Measurements from ENCODE around the gene UCMA.

DNA sequence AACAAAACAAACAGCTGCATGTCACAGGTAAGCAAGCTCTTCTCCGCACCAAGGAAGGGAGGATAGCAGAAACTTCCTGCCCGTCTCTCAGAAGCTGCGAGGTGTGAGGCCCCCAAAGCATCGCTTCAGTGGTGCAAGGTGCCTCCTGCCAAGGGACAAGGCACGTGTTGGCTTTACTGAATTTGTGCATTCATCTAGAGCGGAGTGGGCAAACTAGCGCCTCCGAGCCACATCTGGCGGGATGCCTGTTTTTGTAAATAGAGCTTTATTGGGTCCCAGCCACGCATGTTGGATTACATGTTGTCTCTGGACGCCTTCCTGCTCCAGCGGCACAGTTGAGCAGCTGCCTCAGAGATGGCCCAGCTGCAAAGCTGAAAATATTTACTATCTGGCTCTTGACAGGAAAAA lies 38.0 kb upstream of the UCMA start:
- TF ChIP-seq, protein P1, sequence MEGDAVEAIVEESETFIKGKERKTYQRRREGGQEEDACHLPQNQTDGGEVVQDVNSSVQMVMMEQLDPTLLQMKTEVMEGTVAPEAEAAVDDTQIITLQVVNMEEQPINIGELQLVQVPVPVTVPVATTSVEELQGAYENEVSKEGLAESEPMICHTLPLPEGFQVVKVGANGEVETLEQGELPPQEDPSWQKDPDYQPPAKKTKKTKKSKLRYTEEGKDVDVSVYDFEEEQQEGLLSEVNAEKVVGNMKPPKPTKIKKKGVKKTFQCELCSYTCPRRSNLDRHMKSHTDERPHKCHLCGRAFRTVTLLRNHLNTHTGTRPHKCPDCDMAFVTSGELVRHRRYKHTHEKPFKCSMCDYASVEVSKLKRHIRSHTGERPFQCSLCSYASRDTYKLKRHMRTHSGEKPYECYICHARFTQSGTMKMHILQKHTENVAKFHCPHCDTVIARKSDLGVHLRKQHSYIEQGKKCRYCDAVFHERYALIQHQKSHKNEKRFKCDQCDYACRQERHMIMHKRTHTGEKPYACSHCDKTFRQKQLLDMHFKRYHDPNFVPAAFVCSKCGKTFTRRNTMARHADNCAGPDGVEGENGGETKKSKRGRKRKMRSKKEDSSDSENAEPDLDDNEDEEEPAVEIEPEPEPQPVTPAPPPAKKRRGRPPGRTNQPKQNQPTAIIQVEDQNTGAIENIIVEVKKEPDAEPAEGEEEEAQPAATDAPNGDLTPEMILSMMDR (IDR thresholded peaks at IDR 0.05), result no peak
- TF ChIP-seq JUN (CRISPR knock-in tag; IDR thresholded peaks at IDR 0.05) (no peak), NR1H2 (CRISPR knock-in tag; IDR thresholded peaks at IDR 0.05) (no peak), ATF6 (CRISPR knock-in tag; IDR thresholded peaks at IDR 0.05) (no peak), KAT7 (CRISPR knock-in tag; IDR thresholded peaks at IDR 0.05; ENCODE audit: borderline replicate concordance) (no peak), SMAD3 (CRISPR knock-in tag; IDR thresholded peaks at IDR 0.05; ENCODE audit: borderline replicate concordance) (no peak)
- TF ChIP-seq, protein P2, sequence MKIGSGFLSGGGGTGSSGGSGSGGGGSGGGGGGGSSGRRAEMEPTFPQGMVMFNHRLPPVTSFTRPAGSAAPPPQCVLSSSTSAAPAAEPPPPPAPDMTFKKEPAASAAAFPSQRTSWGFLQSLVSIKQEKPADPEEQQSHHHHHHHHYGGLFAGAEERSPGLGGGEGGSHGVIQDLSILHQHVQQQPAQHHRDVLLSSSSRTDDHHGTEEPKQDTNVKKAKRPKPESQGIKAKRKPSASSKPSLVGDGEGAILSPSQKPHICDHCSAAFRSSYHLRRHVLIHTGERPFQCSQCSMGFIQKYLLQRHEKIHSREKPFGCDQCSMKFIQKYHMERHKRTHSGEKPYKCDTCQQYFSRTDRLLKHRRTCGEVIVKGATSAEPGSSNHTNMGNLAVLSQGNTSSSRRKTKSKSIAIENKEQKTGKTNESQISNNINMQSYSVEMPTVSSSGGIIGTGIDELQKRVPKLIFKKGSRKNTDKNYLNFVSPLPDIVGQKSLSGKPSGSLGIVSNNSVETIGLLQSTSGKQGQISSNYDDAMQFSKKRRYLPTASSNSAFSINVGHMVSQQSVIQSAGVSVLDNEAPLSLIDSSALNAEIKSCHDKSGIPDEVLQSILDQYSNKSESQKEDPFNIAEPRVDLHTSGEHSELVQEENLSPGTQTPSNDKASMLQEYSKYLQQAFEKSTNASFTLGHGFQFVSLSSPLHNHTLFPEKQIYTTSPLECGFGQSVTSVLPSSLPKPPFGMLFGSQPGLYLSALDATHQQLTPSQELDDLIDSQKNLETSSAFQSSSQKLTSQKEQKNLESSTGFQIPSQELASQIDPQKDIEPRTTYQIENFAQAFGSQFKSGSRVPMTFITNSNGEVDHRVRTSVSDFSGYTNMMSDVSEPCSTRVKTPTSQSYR (CRISPR knock-in tag; IDR thresholded peaks at IDR 0.05), result no peak
- TF ChIP-seq, protein P3, sequence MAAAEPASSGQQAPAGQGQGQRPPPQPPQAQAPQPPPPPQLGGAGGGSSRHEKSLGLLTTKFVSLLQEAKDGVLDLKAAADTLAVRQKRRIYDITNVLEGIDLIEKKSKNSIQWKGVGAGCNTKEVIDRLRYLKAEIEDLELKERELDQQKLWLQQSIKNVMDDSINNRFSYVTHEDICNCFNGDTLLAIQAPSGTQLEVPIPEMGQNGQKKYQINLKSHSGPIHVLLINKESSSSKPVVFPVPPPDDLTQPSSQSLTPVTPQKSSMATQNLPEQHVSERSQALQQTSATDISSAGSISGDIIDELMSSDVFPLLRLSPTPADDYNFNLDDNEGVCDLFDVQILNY (CRISPR knock-in tag; IDR thresholded peaks at IDR 0.05), result no peak
